Natural killer cell (primary cell): ENCODE results near the gene C6orf132. TPM values are rescaled to one million over a fixed set of nuclear protein-coding genes. Genes with fewer than 3 reads are reported as not detected.
A peak's percentile ranks its signal among the peaks of the same experiment; 100 is the strongest.

ENCODE experiments used
- ATAC-seq, 3 donors: fragments of 150-1000 bp in 2 of 3; fragments of 200-7000 bp in 1 of 3; cut with Tn5 transposase; 1 replicate in 1 of 3; 2 replicates in 2 of 3; pipeline ENCODE4 v1.10.0; 2021; ENCODE audit warnings: mild to moderate bottlenecking in 2 of 3, moderate library complexity in 2 of 3
- DNase-seq, 2 donors: peaks; one replicate each; pipeline versions ENCODE4 v3.0.0 to v3.0.0-alpha.2; 2013 to 2021; ENCODE audit warnings: mixed read lengths in 1 of 2
- H3K27ac ChIP-seq: one replicate; pipeline ENCODE4 v1.5.1; 2013; ENCODE audit warnings: mild to moderate bottlenecking, low read length
- H3K27me3 ChIP-seq: one replicate; pipeline ENCODE4 v1.6.1; 2013; ENCODE audit warnings: low read length; ENCODE audit not compliant: control insufficient read depth, insufficient read depth
- H3K36me3 ChIP-seq: one replicate; pipeline ENCODE4 v1.6.1; 2013; ENCODE audit warnings: low read length; ENCODE audit not compliant: control insufficient read depth, insufficient read depth
- H3K4me1 ChIP-seq: one replicate; pipeline ENCODE4 v1.6.1; 2013; ENCODE audit warnings: low read length; ENCODE audit not compliant: control insufficient read depth, insufficient read depth
- H3K4me3 ChIP-seq: one replicate; pipeline ENCODE4 v1.5.1; 2013; ENCODE audit warnings: low read length
- H3K9me3 ChIP-seq: one replicate; pipeline ENCODE4 v1.6.1; 2013; ENCODE audit warnings: low read length; ENCODE audit not compliant: control insufficient read depth, insufficient read depth
- H3K27ac Mint-ChIP-seq, 2 donors: one replicate each; pipeline ENCODE4 v1.8.0; 2022; ENCODE audit warnings: mild to moderate bottlenecking in 2 of 2, mixed read lengths in 2 of 2, moderate library complexity in 1 of 2
- H3K27me3 Mint-ChIP-seq, 2 donors: one replicate each; pipeline ENCODE4 v1.8.0; 2022; ENCODE audit warnings: low read depth in 2 of 2, mixed read lengths in 2 of 2
- H3K36me3 Mint-ChIP-seq: one replicate; pipeline ENCODE4 v1.8.0; 2022; ENCODE audit warnings: mixed read lengths
- H3K4me1 Mint-ChIP-seq, 2 donors: one replicate each; pipeline ENCODE4 v1.8.0; 2022; ENCODE audit warnings: mixed read lengths in 2 of 2
- H3K4me3 Mint-ChIP-seq: one replicate; pipeline ENCODE4 v1.8.0; 2022; ENCODE audit warnings: mild to moderate bottlenecking, moderate library complexity, mixed read lengths
- H3K9me3 Mint-ChIP-seq, 2 donors: one replicate each; pipeline ENCODE4 v1.8.0; 2022; ENCODE audit warnings: mixed read lengths in 2 of 2
- CTCF ChIP-seq: fragments of 200-600 bp; IDR thresholded peaks from one replicate; pipeline ENCODE4 v1.8.0; 2022; ENCODE audit warnings: antibody characterized with exemption
- WGBS: methylation state at CpG from one replicate; pipeline ENCODE4 v1.1.7; 2013; ENCODE audit warnings: missing lambda C conversion rate; ENCODE audit not compliant: insufficient coverage; 5-methylcytosine and 5-hydroxymethylcytosine counted together
- intact Hi-C: fragments of 100-400 bp; cut with micrococcal nuclease; formaldehyde crosslinking; loops from one replicate; pipeline ENCODE4 v1.14.2; 2022
- total RNA-seq, 4 donors: library from RNA; stranded (reverse); fragments of 120-200 nt in 1 of 4; gene quantifications; one replicate each; pipeline versions ENCODE4 v1.2.3 to v1.2.4, GENCODE V29; 2013 to 2022

C6orf132 gene
- total RNA-seq, 3 donors from 2014 or later (not counting 1 experiment from before 2014, with no cell fraction given), result 0.05 to 0.15 (median 0.14) TPM

GRCh38 chr6:42051268-42051653 lies 91.2 kb downstream of the C6orf132 start:
- no peaks in the 10 kb centered on the region for H3K27me3 ChIP-seq
- H3K9me3 ChIP-seq, result no peaks in the 10 kb centered on the region
- H3K36me3 Mint-ChIP-seq, result peaks cover 5% of the 10 kb centered on the region
- peaks cover 23% of the 10 kb centered on the region for H3K36me3 ChIP-seq
- no peaks in the 10 kb centered on the region for H3K27me3 Mint-ChIP-seq
- peaks cover 40 to 57% of the 10 kb centered on the region in 2 donors for H3K4me1 Mint-ChIP-seq
- intact Hi-C loops, result no loop called here
- no peak for TF ChIP-seq CTCF
- peaks cover 35% of the 10 kb centered on the region for H3K4me1 ChIP-seq
- H3K4me3 Mint-ChIP-seq, result peak overlapping the region; percentile 98
- H3K27ac ChIP-seq, result peak overlapping the region; percentile 91
- peak overlapping the region; percentile 87 to 97 for H3K27ac Mint-ChIP-seq
- ATAC-seq (no peak), DNase-seq (peak in 1 of 2 donors; percentile 30)
- peak overlapping the region; percentile 95 for H3K4me3 ChIP-seq
- H3K9me3 Mint-ChIP-seq, result no peaks in the 10 kb centered on the region
- WGBS, result 45% methylated on average over 8 of the region's 8 CpGs

Other genes with a start within 250 kb of the C6orf132 start
- 10 to 100 TPM in 2 of 3 donors, 1 to 10 TPM in 1; 6.4 to 15.1 (median 11.5) TPM for gene USP49, start 247.2 kb downstream of the C6orf132 start, total RNA-seq
- 10 to 100 TPM in 2 of 3 donors, 1 to 10 TPM in 1; 6.4 to 15.2 (median 15.0) TPM for gene MED20, start 221.5 kb downstream of the C6orf132 start, total RNA-seq
- gene BYSL, start 221.1 kb downstream of the C6orf132 start, total RNA-seq, result 10 to 100 TPM in 1 of 3 donors, 1 to 10 TPM in 2; 5.4 to 11.6 (median 5.7) TPM
- gene CCND3, start 200.8 kb downstream of the C6orf132 start, total RNA-seq, result 100 to 1,000 TPM; 409 to 438 (median 438) TPM
- 10 to 100 TPM; 38.4 to 54.2 (median 47.5) TPM for gene TAF8, start 92.1 kb downstream of the C6orf132 start, total RNA-seq
- gene GUCA1A, start 30.7 kb upstream of the C6orf132 start, total RNA-seq, result not detected
- gene GUCA1B, start 52.3 kb upstream of the C6orf132 start, total RNA-seq, result 1 to 10 TPM; 1.8 to 2.4 (median 2.0) TPM
- gene MRPS10, start 75.2 kb upstream of the C6orf132 start, total RNA-seq, result 10 to 100 TPM; 21.8 to 25.4 (median 22.6) TPM